ENCODE measurements around the gene HDAC4. TPM values are rescaled to one million over a fixed set of nuclear protein-coding genes. Genes with fewer than 3 reads are reported as not detected.

Gene HDAC4
- total RNA-seq, 2 donors from 2014 or later = 9.3 to 139 TPM

DNA sequence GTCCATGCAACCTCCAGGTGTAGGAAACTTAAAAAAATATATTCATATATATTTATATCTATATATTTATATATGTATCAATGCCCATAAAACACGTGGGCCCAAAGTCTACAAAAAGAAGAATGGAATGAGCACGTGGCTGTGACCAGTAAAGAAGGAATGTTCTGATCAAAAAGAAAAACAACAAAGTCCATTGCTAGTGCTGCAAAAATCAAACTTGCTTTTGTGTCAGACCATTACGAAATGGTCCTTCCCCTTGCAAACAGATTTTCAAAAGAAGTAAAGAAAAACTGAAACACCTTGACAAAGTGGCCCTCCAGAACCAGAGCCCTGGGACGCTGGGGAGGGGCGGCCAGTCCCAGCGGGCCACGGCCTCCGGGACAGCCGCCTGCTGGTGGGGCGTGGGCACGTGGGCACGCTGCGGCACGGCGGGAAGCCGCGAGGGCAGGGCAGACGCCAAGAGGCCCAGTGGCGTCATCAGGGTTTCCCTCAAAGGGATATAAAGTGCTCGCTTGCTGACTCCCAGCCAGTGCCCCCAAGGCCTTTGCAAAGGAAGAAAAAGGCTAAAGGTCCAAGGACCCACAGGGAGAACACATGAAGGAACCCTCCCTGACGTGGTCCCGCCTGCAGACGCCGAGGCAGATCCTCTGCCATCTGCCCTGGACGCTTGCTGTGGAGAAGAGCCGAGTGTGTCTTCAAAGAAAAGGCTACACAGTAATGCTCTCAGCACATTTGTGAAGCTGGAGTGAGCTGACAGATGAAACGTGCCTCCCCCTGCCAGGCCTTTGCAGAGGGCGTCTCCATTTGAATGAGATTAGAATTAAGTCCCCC is 351.2 kb downstream of the HDAC4 start:
- intact Hi-C loops (cut with DNase I) = no loop called here
- no peak for ATAC-seq
- Histone ChIP-seq H3K9me3 (no peaks in the 10 kb centered on the region), H3K27me3 (no peaks in the 10 kb centered on the region), H3K4me3 (no peak overlapping the region), H3K4me1 (no peaks in the 10 kb centered on the region), H3K27ac (no peak overlapping the region), H3K36me3 (replicated peaks in 1 of 2; ENCODE audit: insufficient read depth in 1 of 2, low read depth in 2 of 2) (peaks cover 4 to 15% of the 10 kb centered on the region in 2 donors)
- DNase-seq = no peak
- TF ChIP-seq POLR2A (IDR thresholded peaks at IDR 0.05) = no peak
- TF ChIP-seq, protein P1, sequence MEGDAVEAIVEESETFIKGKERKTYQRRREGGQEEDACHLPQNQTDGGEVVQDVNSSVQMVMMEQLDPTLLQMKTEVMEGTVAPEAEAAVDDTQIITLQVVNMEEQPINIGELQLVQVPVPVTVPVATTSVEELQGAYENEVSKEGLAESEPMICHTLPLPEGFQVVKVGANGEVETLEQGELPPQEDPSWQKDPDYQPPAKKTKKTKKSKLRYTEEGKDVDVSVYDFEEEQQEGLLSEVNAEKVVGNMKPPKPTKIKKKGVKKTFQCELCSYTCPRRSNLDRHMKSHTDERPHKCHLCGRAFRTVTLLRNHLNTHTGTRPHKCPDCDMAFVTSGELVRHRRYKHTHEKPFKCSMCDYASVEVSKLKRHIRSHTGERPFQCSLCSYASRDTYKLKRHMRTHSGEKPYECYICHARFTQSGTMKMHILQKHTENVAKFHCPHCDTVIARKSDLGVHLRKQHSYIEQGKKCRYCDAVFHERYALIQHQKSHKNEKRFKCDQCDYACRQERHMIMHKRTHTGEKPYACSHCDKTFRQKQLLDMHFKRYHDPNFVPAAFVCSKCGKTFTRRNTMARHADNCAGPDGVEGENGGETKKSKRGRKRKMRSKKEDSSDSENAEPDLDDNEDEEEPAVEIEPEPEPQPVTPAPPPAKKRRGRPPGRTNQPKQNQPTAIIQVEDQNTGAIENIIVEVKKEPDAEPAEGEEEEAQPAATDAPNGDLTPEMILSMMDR (IDR thresholded peaks at IDR 0.05) = no peak
- WGBS, 2 donors = 95 to 96% methylated on average over 24 to 28 of the region's 28 CpGs

GRCh38 chr2:239048736-239049135 is 352.1 kb downstream of the HDAC4 start:
- Histone ChIP-seq H3K9me3 (no peaks in the 10 kb centered on the region), H3K27me3 (no peaks in the 10 kb centered on the region), H3K27ac (no peak overlapping the region), H3K36me3 (replicated peaks in 1 of 2; ENCODE audit: insufficient read depth in 1 of 2, low read depth in 2 of 2) (peaks cover under 1 to 8% of the 10 kb centered on the region in 2 donors), H3K4me1 (no peaks in the 10 kb centered on the region), H3K4me3 (no peak overlapping the region)
- DNase-seq (no peak), ATAC-seq (no peak)
- 82 to 85% methylated on average over 16 of the region's 16 CpGs for WGBS, 2 donors
- intact Hi-C loops (cut with DNase I) = no loop called here
- TF ChIP-seq, protein P1 (IDR thresholded peaks at IDR 0.05) = no peak
- no peak for TF ChIP-seq POLR2A (IDR thresholded peaks at IDR 0.05)

GRCh38 chr2:239047861-239048260 is 353.0 kb downstream of the HDAC4 start:
- no peaks in the 10 kb centered on the region for H3K9me3 ChIP-seq
- intact Hi-C loops (cut with DNase I) = no loop called here
- DNase-seq = no peak
- TF ChIP-seq POLR2A (IDR thresholded peaks at IDR 0.05) = no peak
- TF ChIP-seq, protein P1 (IDR thresholded peaks at IDR 0.05) = no peak
- peaks cover 0 to 3% of the 10 kb centered on the region in 2 donors for H3K36me3 ChIP-seq (replicated peaks in 1 of 2; ENCODE audit: insufficient read depth in 1 of 2, low read depth in 2 of 2)
- no peaks in the 10 kb centered on the region for H3K4me1 ChIP-seq
- no peak overlapping the region for H3K27ac ChIP-seq
- 95 to 98% methylated on average over 11 of the region's 11 CpGs for WGBS, 2 donors
- H3K27me3 ChIP-seq = no peaks in the 10 kb centered on the region
- no peak for ATAC-seq
- H3K4me3 ChIP-seq = no peak overlapping the region

DNA sequence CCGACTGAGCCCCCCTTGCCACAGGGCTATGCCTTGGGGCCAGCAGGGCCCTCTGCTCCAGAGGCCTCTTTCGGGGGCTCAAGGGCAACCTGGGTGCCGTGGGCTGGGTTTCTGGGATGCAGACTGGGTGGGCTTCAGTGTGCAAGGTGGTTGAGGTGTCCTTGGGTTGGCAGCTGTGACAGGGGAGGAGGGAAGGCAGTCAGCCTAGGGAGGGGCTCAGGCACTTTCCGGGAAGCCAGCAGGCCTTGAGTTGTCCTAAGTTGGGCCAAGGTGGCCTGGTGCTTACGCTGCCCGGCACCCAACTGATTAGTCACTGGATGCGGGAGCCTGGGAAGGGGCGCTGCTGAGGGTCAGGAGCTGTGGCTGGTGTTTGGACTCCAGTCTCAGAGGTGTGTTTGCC is 353.4 kb downstream of the HDAC4 start:
- 78 to 89% methylated on average over 4 to 8 of the region's 8 CpGs for WGBS, 2 donors
- ATAC-seq = no peak

More for the DNA sequence above, 353.4 kb downstream of the HDAC4 start:
- Histone ChIP-seq H3K27me3 (no peaks in the 10 kb centered on the region), H3K4me3 (no peak overlapping the region), H3K27ac (no peak overlapping the region), H3K36me3 (replicated peaks in 1 of 2; ENCODE audit: insufficient read depth in 1 of 2, low read depth in 2 of 2) (no peaks in the 10 kb centered on the region), H3K4me1 (no peaks in the 10 kb centered on the region), H3K9me3 (no peaks in the 10 kb centered on the region)
- TF ChIP-seq, protein P1 (IDR thresholded peaks at IDR 0.05) = no peak
- no peak for TF ChIP-seq POLR2A (IDR thresholded peaks at IDR 0.05)
- no peak for DNase-seq
- intact Hi-C loops (cut with DNase I) = no loop called here
